ENCODE data around the gene ANKZF1. TPM values are rescaled to one million over a fixed set of nuclear protein-coding genes. Genes with fewer than 3 reads are reported as not detected.

The ANKZF1 gene
- total and polyA plus RNA-seq, 3 donors from 2014 or later = 27.9 to 56.4 (median 50.9) TPM

DNA sequence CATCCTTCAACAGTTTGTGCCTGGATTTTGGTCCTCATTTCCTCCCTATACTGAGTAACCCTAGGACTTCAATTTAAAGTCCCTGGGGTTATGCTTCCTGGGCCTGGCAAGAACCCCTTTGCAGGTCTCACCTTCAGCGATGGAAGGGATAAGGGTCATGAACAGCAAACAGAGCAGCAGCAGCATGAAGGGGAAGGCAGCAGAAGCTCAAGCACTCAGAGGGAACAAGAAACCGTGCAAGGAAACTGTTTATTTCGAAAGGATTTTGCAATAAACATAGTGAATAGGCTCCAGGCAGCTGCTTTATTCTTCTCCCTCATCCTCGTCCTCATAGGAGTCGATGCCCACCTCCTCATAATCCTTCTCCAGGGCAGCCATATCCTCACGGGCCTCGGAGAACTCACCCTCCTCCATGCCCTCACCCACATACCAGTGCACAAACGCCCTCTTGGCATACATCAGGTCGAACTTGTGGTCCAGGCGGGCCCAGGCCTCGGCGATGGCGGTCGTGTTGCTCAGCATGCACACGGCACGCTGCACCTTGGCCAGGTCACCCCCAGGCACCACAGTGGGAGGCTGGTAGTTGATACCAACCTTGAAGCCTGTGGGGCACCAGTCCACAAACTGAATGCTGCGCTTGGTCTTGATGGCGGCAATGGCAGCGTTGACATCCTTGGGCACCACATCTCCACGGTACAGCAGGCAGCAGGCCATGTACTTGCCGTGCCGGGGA, 20.6 kb downstream of the ANKZF1 start:
- DNase-seq = no peak
- WGBS, 2 donors = 87 to 92% methylated on average over 15 to 22 of the region's 22 CpGs
- intact Hi-C loops (cut with DNase I; ENCODE audit: low total_unique reads) = no loop called here
- no peaks in the 10 kb centered on the region for H3K27me3 ChIP-seq
- H3K4me3 ChIP-seq = no peak overlapping the region
- peaks cover 20% of the 10 kb centered on the region for H3K4me1 ChIP-seq
- TF ChIP-seq POLR2A (IDR thresholded peaks at IDR 0.05) = no peak
- TF ChIP-seq CTCF (IDR thresholded peaks at IDR 0.05) = no peak
- H3K9me3 ChIP-seq = no peaks in the 10 kb centered on the region
- H3K27ac ChIP-seq = peak overlapping the region in 1 of 2 donors; percentile 58
- no peaks in the 10 kb centered on the region for H3K36me3 ChIP-seq (ENCODE audit: low read depth, missing control alignments)

- Histone ChIP-seq H3K9me3 (no peaks in the 10 kb centered on the region), H3K27ac (no peak overlapping the region), H3K4me1 (peaks cover 15% of the 10 kb centered on the region), H3K27me3 (no peaks in the 10 kb centered on the region), H3K4me3 (no peak overlapping the region), H3K36me3 (ENCODE audit: low read depth, missing control alignments) (no peaks in the 10 kb centered on the region)
- no peak for DNase-seq
- no peak for TF ChIP-seq CTCF (IDR thresholded peaks at IDR 0.05)
- intact Hi-C loops (cut with DNase I; ENCODE audit: low total_unique reads) = no loop called here
- 82 to 85% methylated on average over 6 of the region's 6 CpGs for WGBS, 2 donors
These were observed 22.1 kb downstream of the ANKZF1 start for GRCh38 chr2:219251656-219252055.

GRCh38 chr2:219252084-219252483, 22.5 kb downstream of the ANKZF1 start:
- Histone ChIP-seq H3K27ac (no peak overlapping the region), H3K4me3 (no peak overlapping the region), H3K4me1 (peaks cover 15% of the 10 kb centered on the region), H3K9me3 (no peaks in the 10 kb centered on the region), H3K27me3 (no peaks in the 10 kb centered on the region), H3K36me3 (ENCODE audit: low read depth, missing control alignments) (no peaks in the 10 kb centered on the region)
- WGBS, 2 donors = 75 to 81% methylated on average over 5 of the region's 5 CpGs
- no peak for DNase-seq
- intact Hi-C loops (cut with DNase I; ENCODE audit: low total_unique reads) = no loop called here
- TF ChIP-seq CTCF (IDR thresholded peaks at IDR 0.05) (no peak), POLR2A (IDR thresholded peaks at IDR 0.05) (no peak)

GRCh38 chr2:219252570-219252899, 22.9 kb downstream of the ANKZF1 start:
- Histone ChIP-seq H3K4me1 (peaks cover 15% of the 10 kb centered on the region), H3K36me3 (ENCODE audit: low read depth, missing control alignments) (no peaks in the 10 kb centered on the region), H3K4me3 (peak overlapping the region; percentile 42 to 67), H3K9me3 (no peaks in the 10 kb centered on the region), H3K27me3 (no peaks in the 10 kb centered on the region), H3K27ac (no peak overlapping the region)
- TF ChIP-seq CTCF (IDR thresholded peaks at IDR 0.05) (no peak), POLR2A (IDR thresholded peaks at IDR 0.05) (no peak)
- intact Hi-C loops (cut with DNase I; ENCODE audit: low total_unique reads) = no loop called here
- no peak for DNase-seq
- WGBS, 2 donors = 20 to 22% methylated on average over 7 to 9 of the region's 9 CpGs
